C1 segment of cervical spinal cord (tissue), 14 donors: ENCODE data around the gene EEIG1.
A peak's percentile ranks its signal among the peaks of the same experiment; 100 is the strongest.

Experiments used
- DNase-seq, 14 donors: peaks; one replicate each; lab custom pipeline; 2025; lab: John Stamatoyannopoulos, UW

The EEIG1 gene

GRCh38 chr9:127974769-127975261 lies 6.0 kb downstream of the EEIG1 start:
- DNase-seq: peak in 1 of 14 donors; percentile 68

- DNase-seq: peak in 1 of 14 donors; percentile 52
Observed at GRCh38 chr9:127974001-127974768, 6.6 kb downstream of the EEIG1 start.

GRCh38 chr9:127973169-127974000 lies 7.4 kb downstream of the EEIG1 start:
- peak in 7 of 14 donors; percentile 45 to 98 (median 59) for DNase-seq

GRCh38 chr9:127972236-127972871 lies 8.4 kb downstream of the EEIG1 start:
- DNase-seq: peak in 8 of 14 donors; percentile 31 to 78 (median 71)

- DNase-seq: peak in 11 of 14 donors; percentile 53 to 91 (median 76)
Observed at GRCh38 chr9:127971357-127972235, 9.2 kb downstream of the EEIG1 start.

GRCh38 chr9:127970401-127971313 lies 10.1 kb downstream of the EEIG1 start:
- DNase-seq: no peak

- peak in 11 of 14 donors; percentile 37 to 81 (median 62) for DNase-seq
Observed at GRCh38 chr9:127968700-127969383, 11.9 kb downstream of the EEIG1 start.

- DNase-seq: no peak
Observed at GRCh38 chr9:127968042-127968441, 12.7 kb downstream of the EEIG1 start.

- DNase-seq: no peak
Observed at GRCh38 chr9:127967151-127967809, 13.5 kb downstream of the EEIG1 start.

- no peak for DNase-seq
Observed at GRCh38 chr9:127966416-127967150, 14.2 kb downstream of the EEIG1 start.

- no peak for DNase-seq
Observed at GRCh38 chr9:127965953-127966352, 14.8 kb downstream of the EEIG1 start.

GRCh38 chr9:127963359-127964064 lies 17.3 kb downstream of the EEIG1 start:
- peak in 1 of 14 donors; percentile 78 for DNase-seq

GRCh38 chr9:127963041-127963358 lies 17.8 kb downstream of the EEIG1 start:
- DNase-seq: peak in 1 of 14 donors; percentile 46

GRCh38 chr9:127962278-127962677 lies 18.5 kb downstream of the EEIG1 start:
- no peak for DNase-seq

- no peak for DNase-seq
Observed at GRCh38 chr9:127961613-127962155, 19.1 kb downstream of the EEIG1 start.

- DNase-seq: no peak
Observed at GRCh38 chr9:127961155-127961490, 19.7 kb downstream of the EEIG1 start.
